HuH-7 (cell line): ENCODE data around the gene CHMP6.
A peak's percentile ranks its signal among the peaks of the same experiment; 100 is the strongest.

Source experiments
- DNase-seq: peaks from one replicate; pipeline ENCODE4 v3.0.0; 2011; ENCODE audit warnings: low spot score

CHMP6 gene

GRCh38 chr17:80956321-80957190 lies 35.1 kb upstream of the CHMP6 start:
- no peak for DNase-seq

GRCh38 chr17:80957461-80957941 lies 34.1 kb upstream of the CHMP6 start:
- no peak for DNase-seq

- no peak for DNase-seq
These were observed 32.2 kb upstream of the CHMP6 start for GRCh38 chr17:80959330-80960036.

DNA sequence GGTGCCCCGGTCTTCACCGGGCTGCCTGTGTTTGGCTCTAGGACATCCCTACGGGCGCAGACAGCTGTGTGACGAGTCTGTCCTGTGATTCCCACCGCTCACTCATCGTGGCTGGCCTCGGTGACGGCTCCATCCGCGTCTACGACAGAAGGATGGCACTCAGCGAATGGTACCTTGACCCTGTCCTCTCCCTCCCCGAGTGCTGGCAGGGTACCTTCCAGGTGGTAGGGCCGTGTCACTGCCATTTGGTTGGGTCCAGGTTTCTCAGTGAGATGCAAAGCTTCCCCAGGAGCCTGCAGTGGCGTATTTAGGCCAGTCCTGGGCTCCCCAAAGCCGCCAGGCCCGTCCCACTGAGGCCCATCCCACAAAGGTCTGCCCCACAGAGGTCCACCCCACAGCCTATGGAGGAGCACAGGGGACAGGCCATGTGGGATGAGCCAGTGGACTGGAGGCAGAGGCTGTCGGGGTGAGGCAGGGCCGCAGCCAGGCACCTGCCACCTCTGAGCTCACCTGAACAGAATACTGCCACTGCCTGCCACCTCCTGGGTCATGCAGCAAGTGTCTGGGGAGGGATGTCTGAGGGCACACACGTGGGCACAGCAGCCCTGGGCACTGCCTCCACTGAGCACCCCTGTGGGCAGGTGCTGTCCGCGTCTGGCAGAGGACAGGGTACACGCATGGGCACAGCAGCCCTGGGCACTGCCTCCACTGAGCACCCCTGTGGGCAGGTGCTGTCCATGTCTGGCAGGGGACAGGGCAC lies 31.4 kb upstream of the CHMP6 start:
- DNase-seq: no peak

DNA sequence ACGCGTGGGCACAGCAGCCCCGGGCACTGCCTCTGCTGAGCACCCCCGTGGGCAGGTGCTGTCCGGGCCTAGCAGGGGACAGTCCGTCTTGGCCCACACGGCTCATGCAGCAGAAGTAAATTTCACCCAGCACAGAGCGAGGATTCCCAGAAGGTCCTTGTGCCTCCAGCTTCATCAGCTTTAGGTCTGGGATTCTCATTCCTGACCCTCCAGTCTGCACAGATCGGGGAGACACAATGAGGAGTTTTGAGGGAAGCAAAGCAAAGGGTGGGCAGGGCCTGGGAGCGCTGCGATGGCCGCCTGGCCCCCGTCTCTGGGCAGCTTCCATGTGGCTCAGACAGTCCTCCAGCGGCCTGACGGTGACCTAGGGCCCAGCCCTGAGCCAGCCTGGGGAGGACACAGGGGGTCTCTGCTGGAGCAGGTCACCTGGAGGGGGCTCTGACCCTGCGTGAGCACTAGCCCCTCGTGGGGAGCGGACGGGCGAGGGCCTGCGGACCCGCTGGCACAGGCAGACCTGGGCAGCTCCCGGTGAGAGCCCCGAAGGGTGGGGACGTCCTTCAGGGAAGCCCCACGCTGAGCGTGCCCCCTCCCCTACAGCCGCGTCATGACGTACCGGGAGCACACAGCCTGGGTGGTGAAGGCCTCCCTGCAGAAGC lies 30.7 kb upstream of the CHMP6 start:
- DNase-seq: no peak

DNA sequence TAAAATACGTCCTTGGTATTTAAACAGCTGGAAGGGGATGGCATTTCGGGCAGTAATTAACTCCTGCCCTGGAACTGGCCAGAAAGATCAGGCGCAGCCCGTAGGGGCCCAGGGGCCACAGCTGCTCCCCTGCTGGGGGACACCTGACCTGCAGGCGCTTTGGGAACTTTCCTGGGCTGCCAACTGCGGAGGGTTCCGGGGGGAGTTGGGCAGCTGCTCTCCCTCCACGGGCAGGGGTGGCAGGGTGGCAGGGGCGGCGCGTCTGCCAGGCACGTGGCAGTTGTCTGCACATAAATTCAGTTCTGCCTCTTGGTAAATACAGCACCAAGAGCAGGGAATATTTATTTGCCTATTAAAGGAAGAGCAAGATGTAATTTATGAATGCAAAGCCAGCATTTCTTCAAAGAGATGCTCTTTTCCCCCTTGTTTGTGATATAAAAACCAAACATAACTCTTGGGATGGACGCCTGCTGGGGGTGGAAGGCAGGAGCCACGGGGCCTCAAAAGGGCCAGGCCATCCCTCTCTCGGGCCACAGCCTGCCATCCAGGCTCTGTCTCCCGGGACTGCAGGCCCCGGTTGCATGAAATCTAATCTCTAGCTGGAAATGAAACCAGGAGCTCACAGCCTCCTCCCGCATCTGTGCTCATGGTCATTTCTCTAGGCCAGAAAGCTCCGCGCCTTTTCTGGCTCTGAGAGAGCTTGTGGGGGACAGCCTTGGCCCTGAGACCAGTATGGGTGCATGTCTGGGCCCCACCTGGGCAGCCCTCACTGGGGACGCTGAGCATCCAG lies 29.9 kb upstream of the CHMP6 start:
- no peak for DNase-seq

DNA sequence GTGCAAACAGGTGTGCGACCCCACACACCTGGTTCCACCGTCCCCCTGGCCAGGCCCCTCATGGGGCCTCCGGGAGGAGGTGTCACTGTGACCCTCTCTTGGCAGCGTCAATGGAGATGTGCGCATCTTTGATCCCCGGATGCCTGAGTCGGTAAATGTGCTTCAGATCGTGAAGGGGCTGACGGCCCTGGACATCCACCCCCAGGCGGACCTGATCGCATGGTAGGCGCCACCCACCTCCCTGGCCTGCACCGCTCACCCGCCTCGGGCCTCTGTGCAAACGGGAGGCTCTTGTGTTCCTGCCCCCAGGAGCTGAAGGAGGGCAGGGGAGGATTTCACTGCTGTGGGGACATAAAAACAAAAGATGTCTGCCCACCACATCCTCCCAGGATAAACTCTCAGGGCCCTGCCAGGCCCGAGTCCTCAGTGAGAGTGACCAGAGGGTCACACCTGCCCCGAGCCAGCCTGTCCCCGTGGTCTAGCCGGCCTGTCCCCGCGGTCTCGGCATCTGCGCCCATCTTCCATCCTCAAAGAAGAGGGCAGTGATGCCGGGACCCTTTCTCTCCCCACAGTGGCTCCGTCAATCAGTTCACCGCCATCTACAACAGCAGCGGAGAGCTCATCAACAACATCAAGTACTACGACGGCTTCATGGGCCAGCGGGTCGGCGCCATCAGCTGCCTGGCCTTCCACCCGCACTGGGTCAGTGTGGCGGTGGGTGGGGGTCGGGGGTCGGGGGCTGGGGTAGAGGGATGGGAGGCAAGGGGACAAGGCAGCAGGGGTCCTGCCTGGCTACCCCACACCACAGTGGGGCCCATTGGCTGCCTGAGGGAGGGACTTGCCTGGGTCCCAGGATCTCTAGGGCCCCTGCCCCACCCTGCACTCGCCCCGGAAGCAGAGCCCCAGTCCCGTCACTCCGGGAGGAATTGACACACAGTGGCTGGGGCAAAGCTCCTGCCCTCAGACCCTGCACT lies 29.0 kb upstream of the CHMP6 start:
- no peak for DNase-seq

GRCh38 chr17:80963812-80964543 lies 27.7 kb upstream of the CHMP6 start:
- DNase-seq: no peak

DNA sequence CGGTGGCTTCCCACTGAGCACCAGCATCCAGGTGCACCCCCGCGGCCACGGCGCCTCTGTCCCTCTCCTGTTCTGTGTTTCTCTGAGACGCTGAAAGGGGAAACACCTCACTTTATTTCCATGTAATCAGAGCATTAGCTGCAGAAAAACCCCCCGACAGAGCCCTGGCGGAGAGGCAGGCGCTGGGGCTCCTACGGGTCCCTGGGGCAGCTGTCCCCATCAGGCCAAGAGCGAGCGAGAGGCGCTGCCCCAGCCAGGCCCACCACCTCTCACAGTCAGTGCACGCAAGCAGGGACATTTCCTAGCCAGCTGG lies 27.1 kb upstream of the CHMP6 start:
- no peak for DNase-seq

DNA sequence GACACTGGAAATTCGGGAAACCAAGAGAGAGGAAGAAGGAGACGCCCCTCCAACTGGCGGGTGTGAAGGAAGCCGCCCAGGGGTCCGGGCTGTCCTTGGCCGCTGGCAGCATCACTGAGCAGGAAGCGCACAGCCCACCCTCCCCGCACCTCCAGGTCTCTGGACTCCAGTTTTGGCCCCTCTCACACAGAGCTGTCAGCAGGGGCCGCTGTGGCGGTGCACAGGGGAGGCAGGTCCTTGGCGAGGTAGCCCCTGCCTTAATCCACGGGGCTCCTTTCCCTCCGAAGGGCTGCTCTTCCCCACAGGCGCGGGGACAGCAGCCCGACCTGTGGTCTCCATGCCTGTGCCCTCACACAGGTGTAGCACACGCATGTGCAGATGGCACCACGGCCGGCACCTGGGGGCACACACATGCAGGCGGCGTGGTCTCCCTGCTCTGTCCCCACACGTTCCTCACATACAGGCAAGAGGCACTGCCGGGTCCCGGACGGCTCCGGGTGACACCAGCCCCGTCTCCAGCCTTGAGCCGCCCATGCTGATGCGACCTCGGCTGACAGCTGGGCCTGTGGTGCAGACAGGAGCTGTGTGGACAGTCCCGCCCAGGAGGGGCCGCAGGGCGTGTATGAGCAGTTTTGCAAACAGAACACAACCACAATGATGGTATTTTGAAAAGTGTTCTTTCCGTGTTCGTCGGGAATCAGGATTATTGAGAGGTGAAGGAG lies 26.6 kb upstream of the CHMP6 start:
- DNase-seq: no peak

DNA sequence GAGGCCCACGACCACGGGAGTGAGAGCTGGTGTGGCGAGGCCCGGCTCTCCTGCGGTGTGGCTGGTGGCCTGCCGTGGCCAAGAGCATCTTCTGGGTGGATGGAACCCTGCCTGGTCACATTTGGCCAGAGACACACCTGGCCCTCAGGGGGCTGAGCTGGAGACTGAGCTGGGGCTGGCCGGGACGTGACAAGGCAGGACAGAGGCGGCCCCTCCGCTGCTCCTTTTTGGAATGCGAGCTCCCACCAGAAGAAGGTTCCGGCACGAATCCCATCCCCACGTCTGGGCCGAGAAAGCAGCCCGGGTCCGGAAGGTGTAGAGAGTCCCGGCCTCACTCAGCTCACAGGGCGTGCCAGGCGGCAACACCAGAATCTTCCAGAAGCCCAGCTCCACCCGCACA lies 26.0 kb upstream of the CHMP6 start:
- DNase-seq: no peak

DNA sequence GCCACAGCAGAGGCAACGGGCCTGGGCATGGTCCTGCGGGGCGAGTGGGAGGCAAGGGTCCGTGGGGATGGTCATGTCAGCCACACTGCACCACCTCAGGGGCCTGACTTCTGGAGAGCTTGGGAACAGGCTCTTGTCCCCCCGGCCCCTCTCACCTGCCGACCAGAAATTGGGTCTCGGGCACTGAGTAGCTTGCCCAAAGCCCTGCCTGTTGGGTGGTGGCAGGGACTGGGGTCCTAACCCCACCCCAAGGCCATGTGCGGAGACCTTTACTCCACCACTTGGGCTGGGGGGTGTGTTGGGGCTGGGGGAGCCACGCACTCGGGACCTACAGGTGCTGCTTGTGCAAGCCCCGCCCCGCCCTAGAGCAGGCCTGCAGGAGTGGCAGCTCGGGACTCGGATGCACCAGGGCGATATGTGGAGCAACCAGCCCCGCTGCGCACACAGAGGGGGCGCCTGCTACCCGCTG lies 24.2 kb upstream of the CHMP6 start:
- DNase-seq: no peak

GRCh38 chr17:80968602-80969029 lies 23.0 kb upstream of the CHMP6 start:
- DNase-seq: no peak

GRCh38 chr17:80969030-80969673 lies 22.5 kb upstream of the CHMP6 start:
- DNase-seq: no peak

DNA sequence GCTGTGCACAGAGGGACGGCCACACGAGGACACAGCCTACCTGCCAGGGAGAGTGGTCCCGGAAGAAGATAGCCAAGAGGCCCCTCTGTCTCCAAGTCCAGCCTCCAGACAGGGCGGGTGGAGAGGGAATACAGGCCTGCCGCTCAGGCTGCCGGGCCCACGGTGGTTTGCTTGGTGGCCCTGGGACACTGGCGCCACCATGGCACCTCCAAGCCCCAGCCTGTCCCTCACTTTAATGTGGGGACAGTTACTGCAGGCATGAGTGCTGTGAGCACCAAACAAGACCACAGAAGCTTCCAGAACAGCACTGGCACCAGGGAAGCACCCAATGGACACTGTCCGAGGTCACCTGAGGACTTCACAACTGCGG lies 22.0 kb upstream of the CHMP6 start:
- DNase-seq: no peak

GRCh38 chr17:80970044-80970761 lies 21.4 kb upstream of the CHMP6 start:
- peak; percentile 90 for DNase-seq
